Parathyroid adenoma (tissue), 2 donors: ENCODE data around the gene ZCCHC3.

ENCODE experiments used
- H2AFZ ChIP-seq: fragments of 300-600 bp; sonication (generic); one replicate; pipeline ENCODE4 v1.7.0; 2017; ENCODE audit warnings: antibody characterized with exemption, mild to moderate bottlenecking
- H3K27ac ChIP-seq: fragments of 300-600 bp; sonication (generic); one replicate; pipeline ENCODE4 v1.7.0; 2017
- H3K27me3 ChIP-seq: fragments of 300-600 bp; sonication (generic); one replicate; pipeline ENCODE4 v1.7.0; 2017; ENCODE audit warnings: low read length; ENCODE audit not compliant: control insufficient read depth, insufficient read depth
- H3K36me3 ChIP-seq: fragments of 300-600 bp; sonication (generic); one replicate; pipeline ENCODE4 v1.7.0; 2017; ENCODE audit warnings: low read length; ENCODE audit not compliant: control insufficient read depth, insufficient read depth
- H3K4me1 ChIP-seq: fragments of 300-600 bp; sonication (generic); one replicate; pipeline ENCODE4 v1.7.0; 2017; ENCODE audit warnings: control low read depth
- H3K4me2 ChIP-seq: fragments of 300-600 bp; sonication (generic); one replicate; pipeline ENCODE4 v1.7.0; 2017; ENCODE audit warnings: low read length
- H3K4me3 ChIP-seq: fragments of 300-600 bp; sonication (generic); one replicate; pipeline ENCODE4 v1.7.0; 2017; ENCODE audit warnings: low read depth, low read length
- H3K79me2 ChIP-seq: fragments of 300-600 bp; sonication (generic); one replicate; pipeline ENCODE4 v1.7.0; 2017; ENCODE audit warnings: control low read depth
- H3K9ac ChIP-seq: fragments of 300-600 bp; sonication (generic); one replicate; pipeline ENCODE4 v1.7.0; 2017; ENCODE audit warnings: mild to moderate bottlenecking
- H3K9me3 ChIP-seq: fragments of 300-600 bp; sonication (generic); one replicate; pipeline ENCODE4 v1.7.0; 2017; ENCODE audit warnings: low read length; ENCODE audit not compliant: control insufficient read depth
- CTCF ChIP-seq: fragments of 300-600 bp; sonication (generic); IDR thresholded peaks from one replicate; pipeline ENCODE4 v1.7.0; 2017; ENCODE audit warnings: antibody characterized with exemption, mild to moderate bottlenecking
- donor health status: primary hyperparathyroidism.

ZCCHC3 gene

DNA sequence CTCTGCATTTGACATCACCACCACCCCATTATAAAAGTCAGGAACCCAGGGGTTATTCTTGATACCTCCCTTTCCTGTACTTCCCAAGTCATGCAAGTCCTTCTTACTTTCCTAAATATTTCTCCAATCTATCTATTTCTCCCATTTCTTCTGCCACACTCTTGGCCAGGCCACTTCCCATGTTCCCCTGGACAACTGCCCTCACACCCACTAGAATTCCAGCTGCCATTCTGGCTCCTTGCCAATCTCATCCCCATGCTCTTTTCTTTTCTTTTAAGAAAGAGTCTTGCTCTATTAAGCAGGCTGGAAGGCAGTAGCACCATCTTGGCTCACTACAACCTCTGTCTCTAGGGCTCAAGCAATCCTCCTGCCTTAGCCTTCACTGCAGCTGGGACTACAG is 24.7 kb upstream of the ZCCHC3 start:
- Histone ChIP-seq H3K4me3 (no peak overlapping the region), H3K27me3 (no peaks in the 10 kb centered on the region), H3K9ac (no peak overlapping the region), H3K4me1 (no peaks in the 10 kb centered on the region), H3K4me2 (no peak overlapping the region), H3K27ac (no peak overlapping the region), H2AFZ (no peak overlapping the region), H3K36me3 (no peaks in the 10 kb centered on the region), H3K79me2 (no peaks in the 10 kb centered on the region), H3K9me3 (no peaks in the 10 kb centered on the region)
- TF ChIP-seq CTCF = no peak

DNA sequence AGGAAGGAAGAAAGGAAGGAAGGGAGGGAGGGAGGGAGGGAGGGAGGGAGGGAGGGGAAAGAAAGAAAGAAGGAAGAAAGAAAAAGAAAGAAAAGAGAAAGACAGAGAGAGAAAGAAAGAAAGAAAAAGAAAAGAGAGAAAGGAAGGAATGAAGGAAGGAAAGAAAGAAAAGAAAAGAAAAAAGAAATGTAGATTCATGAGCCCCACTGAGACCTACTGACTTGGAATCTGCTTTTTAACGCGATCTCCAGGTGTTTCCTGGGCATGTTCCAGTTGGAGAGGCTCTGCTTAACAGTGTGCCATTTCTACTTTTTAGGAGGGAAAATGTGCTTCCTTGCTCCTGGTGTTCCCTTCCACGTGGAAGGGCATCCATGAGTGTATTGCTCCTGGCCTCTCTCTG is 23.5 kb upstream of the ZCCHC3 start:
- no peaks in the 10 kb centered on the region for H3K79me2 ChIP-seq
- H3K27me3 ChIP-seq = no peaks in the 10 kb centered on the region
- no peak overlapping the region for H2AFZ ChIP-seq
- H3K9me3 ChIP-seq = no peaks in the 10 kb centered on the region
- H3K27ac ChIP-seq = no peak overlapping the region
- H3K4me2 ChIP-seq = no peak overlapping the region
- H3K9ac ChIP-seq = no peak overlapping the region
- H3K4me1 ChIP-seq = no peaks in the 10 kb centered on the region
- no peak for TF ChIP-seq CTCF
- H3K4me3 ChIP-seq = no peak overlapping the region
- H3K36me3 ChIP-seq = no peaks in the 10 kb centered on the region

DNA sequence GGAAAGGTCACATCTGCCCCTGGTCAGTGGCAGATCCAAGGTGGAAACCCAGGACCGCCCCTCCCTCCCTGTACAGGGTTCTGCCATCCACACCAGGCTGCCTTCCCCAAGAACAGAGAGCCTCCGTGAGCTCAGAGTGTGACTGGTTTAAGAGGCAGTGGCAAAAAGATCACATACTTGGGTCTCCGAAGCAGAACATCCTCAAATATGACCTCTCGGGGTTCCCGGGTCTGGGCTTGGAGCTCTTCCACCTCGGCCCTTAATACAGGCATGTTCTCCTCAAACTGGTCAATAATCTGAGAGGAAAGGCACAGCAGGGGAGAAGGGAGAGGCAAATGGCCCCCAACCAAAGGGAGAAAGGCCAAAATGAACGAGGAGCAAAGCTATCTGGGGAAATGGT is 21.6 kb upstream of the ZCCHC3 start:
- H3K79me2 ChIP-seq = no peaks in the 10 kb centered on the region
- no peak overlapping the region for H2AFZ ChIP-seq
- no peaks in the 10 kb centered on the region for H3K36me3 ChIP-seq
- no peak overlapping the region for H3K27ac ChIP-seq
- no peak overlapping the region for H3K9ac ChIP-seq
- no peaks in the 10 kb centered on the region for H3K4me1 ChIP-seq
- no peak for TF ChIP-seq CTCF
- no peak overlapping the region for H3K4me2 ChIP-seq
- H3K27me3 ChIP-seq = no peaks in the 10 kb centered on the region
- H3K4me3 ChIP-seq = no peak overlapping the region
- H3K9me3 ChIP-seq = no peaks in the 10 kb centered on the region

GRCh38 chr20:276620-277495 is 20.5 kb upstream of the ZCCHC3 start:
- Histone ChIP-seq H3K79me2 (no peaks in the 10 kb centered on the region), H3K9ac (no peak overlapping the region), H3K4me3 (no peak overlapping the region), H2AFZ (no peak overlapping the region), H3K9me3 (no peaks in the 10 kb centered on the region), H3K4me2 (no peak overlapping the region), H3K27ac (no peak overlapping the region), H3K4me1 (no peaks in the 10 kb centered on the region), H3K36me3 (no peaks in the 10 kb centered on the region), H3K27me3 (no peaks in the 10 kb centered on the region)
- TF ChIP-seq CTCF = no peak

- no peaks in the 10 kb centered on the region for H3K4me1 ChIP-seq
- H2AFZ ChIP-seq = no peak overlapping the region
- H3K9ac ChIP-seq = no peak overlapping the region
- no peak overlapping the region for H3K4me3 ChIP-seq
- no peaks in the 10 kb centered on the region for H3K79me2 ChIP-seq
- no peak for TF ChIP-seq CTCF
- H3K27ac ChIP-seq = no peak overlapping the region
- no peaks in the 10 kb centered on the region for H3K27me3 ChIP-seq
- no peak overlapping the region for H3K4me2 ChIP-seq
- no peaks in the 10 kb centered on the region for H3K36me3 ChIP-seq
- H3K9me3 ChIP-seq = no peaks in the 10 kb centered on the region
Observed at GRCh38 chr20:277496-277781, 19.9 kb upstream of the ZCCHC3 start.
